ENCODE measurements around the gene FLG2.
"Not testable (repeated sequence)": the region's sequence is repeated elsewhere in the genome, so short reads cannot be mapped to it uniquely, and the experiment has no call there.

The FLG2 gene

GRCh38 chr1:152359906-152360305 lies at the start of gene FLG2:
Gene FLG2 (minus strand): TSS chr1:152360006. CDS start chr1:152358884, 1,122 bp downstream.
- FAIRE-seq: no peak

DNA sequence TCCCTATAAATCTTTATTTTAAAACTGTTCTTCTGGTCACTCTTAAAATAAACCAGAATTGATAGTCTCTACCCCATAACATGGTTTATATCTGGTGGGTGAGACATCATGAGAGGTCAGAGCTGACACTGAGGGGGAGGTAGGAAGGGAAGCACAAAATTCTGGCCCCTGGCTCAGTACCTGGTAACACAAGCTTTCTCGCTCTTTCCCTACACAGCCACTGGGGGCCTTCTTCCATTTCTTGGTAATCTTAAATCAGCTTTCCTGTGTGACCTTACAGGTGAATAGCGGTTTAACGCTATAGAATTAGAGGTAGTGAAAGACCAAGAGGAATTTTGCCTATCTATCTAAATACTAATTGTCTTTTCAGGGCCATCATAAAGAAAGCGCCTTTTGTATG lies 48.9 kb upstream of the FLG2 start:
- no peak for FAIRE-seq

GRCh38 chr1:152398812-152399698 lies 39.2 kb upstream of the FLG2 start:
- no peak for FAIRE-seq

DNA sequence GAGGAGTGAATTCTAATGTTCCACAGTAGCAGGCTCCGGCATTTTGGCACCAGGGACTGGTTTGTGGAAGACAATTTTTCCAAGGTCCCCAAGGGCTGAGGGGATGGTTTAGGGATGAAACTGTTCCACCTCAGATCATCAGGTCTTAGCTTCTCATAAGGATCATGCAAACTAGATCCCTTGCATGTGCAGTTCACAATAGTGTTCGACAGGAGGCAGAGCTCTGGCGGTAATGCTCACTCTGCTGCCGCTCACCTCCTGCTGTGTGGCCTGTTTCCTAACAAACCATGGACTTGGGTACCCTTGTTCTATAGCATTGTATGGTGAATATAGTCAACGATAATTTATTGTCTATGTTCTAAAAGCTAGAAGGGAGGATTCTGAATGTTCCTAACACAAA lies 37.7 kb upstream of the FLG2 start:
- no peak for FAIRE-seq

- FAIRE-seq: no peak
Observed at GRCh38 chr1:152394151-152394550, 34.3 kb upstream of the FLG2 start.

GRCh38 chr1:152392909-152393308 lies 33.1 kb upstream of the FLG2 start:
- no peak for FAIRE-seq

DNA sequence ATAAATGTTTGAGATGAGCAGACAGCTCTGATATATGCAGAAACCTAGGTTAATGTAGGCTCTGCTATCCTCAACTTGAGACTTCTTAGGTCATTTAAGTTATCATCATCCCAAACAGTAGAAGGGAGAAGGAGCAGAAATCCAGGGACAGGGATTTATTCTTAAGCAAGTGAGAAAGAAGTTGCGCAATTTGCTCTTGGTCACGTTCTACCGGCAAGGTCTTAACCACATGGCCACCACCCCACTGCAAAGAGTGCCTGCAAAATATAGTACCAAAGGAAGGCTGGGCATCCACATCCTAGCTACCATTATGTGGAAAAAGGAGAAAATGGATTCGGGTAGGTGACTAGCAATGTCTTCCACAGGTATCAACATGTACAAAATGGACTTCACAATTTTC lies 29.1 kb upstream of the FLG2 start:
- FAIRE-seq: no peak

GRCh38 chr1:152386940-152387339 lies 27.1 kb upstream of the FLG2 start:
- FAIRE-seq: no peak

- no peak for FAIRE-seq
Observed at GRCh38 chr1:152380932-152381331, 21.1 kb upstream of the FLG2 start.

DNA sequence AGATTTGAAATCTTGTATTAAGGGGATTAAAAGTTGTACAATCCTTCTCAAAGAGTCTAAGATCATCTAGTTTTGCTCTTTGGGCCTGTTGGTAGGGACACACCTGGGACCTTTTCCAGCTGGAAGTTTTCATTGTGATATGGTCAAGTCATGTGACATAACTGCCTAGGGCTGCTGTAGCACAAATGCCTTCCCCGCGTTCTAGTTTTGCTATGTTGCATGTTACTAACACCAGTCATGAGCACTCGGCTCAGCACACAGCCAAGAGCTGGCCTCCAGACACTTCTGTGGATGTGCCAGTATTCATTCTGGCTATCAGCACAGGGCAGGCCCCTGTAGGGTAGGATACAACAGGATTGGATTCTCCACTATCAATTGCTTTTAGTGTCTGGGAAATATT lies 14.6 kb upstream of the FLG2 start:
- FAIRE-seq: no peak

DNA sequence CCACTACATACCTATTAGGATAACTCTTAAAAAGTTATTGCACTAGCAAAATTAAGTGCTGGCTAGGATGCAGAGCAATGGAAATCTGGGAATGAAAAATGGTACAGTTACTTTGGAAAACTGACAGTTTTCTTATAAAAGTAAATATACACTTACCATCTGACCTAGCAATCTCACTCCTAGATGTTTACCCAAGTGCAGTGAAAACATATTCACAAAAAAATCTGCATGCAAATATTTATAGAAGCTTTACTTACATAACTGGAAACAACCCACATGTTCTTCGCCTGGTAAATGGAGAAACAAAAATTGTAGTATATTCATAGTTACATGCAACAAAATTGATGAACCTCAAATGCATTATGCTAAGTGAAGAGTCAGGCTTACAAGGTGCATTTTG lies 12.9 kb upstream of the FLG2 start:
- FAIRE-seq: no peak

DNA sequence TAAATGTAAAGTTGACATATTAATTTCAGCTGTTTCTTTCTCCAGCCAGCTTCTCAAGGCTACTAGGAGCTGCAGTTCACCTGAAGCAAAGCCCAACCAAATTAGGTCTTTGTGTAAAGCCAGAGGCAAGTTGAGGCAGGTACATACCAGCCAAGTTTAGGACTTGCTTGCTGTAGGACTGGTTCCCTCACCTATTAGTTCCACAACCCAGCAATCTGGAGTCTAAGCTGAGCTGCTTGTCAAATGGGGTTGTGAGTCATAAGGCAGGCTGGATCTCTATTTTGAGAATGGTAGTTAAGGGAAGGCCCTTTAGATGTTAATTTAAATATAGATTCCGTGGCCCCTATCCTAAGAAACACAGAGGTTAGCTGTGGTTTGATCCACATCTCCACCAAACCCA lies 7.6 kb upstream of the FLG2 start:
- FAIRE-seq: no peak

- no peak for FAIRE-seq
Observed at GRCh38 chr1:152356736-152357135, 3.1 kb downstream of the FLG2 start.

DNA sequence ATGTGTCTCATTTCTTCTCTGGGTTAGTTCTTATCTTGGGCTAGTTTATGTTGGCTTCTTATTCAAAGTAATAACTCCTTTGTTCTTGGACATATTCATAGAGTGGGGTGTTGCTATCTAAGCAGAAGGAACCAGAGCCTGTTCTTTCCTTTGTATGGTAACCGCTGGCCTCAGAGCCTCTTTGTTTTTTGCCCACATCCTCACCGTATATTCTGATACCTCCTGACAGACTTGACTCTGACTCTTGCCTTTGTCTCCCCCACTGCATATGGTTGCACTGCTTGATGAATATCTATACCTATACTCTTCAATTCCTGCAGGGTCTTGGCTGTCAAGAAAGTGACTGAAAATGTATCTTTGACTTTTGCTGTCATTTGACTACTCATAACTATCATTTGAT lies 10.2 kb downstream of the FLG2 start:
- FAIRE-seq: no peak

DNA sequence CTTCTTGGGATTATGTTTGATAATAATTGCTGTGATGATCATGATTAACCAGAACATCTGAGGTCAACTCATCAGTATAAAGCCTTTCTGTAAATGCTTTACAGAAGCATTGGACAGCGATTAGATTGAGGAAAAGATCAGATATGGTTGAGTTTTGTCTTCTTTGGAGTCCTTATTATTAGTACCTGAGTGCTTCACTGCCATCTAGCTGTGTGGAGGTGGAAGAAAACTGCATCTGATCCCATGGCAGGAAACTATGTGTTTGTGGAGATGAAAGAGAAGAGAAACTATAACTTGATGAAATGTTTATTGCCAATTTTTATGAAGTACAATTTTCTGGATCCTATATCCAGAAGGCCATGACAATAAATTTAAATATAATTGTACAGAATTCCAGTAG lies 11.4 kb downstream of the FLG2 start:
- no peak for FAIRE-seq

- no peak for FAIRE-seq
Observed at GRCh38 chr1:152347116-152347728, 12.6 kb downstream of the FLG2 start.

- no peak for FAIRE-seq
Observed at GRCh38 chr1:152344438-152344837, 15.4 kb downstream of the FLG2 start.

- FAIRE-seq: no peak
Observed at GRCh38 chr1:152343006-152343405, 16.8 kb downstream of the FLG2 start.

- FAIRE-seq: no peak
Observed at GRCh38 chr1:152335399-152335798, 24.4 kb downstream of the FLG2 start.

DNA sequence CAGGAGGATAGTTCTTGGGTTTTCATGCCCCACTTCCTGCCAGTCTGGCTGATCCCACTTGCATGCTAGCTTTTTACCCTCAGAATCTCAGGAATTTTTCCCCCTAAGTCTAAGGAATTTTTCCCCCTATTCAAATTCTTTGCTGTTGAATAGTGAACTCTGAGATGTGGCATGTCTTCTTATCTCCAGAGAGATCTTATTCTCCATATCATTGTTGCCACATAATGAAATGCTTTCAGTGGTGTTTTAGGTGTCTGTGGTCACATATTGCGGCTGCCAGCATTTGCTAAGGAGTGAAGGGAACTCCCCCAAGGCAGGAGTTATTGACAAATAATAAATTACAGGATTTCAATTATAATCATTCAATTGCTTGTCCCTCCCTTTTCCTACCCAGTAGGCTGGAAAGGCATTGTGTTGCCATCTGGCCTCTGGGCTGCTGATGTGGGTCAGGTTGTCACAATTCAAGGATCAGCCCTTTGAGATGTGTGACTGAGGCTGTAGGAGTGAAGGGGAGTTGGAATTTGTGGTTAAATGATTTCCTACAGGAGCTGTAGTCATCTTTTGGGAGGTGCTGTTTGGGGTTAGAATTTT lies 30.9 kb downstream of the FLG2 start:
- FAIRE-seq: no peak

DNA sequence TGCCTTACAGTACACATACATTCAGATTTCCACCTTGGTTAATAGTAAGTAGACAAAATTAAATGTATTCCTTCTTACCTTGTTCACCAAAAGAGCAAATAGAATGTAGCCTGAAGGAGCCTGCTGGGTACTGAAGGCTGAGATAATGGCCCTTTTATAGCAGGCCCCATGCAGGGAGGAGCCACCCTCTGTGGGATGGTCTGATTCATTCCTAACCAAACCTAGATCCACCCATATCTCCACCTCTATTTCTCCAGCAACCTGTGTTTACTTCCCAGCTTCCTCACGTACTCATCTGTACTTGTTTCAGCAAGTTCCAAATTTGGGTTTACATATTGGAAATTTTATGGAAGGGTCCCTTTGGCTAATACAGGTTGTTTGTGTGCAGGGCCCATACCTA lies 34.7 kb downstream of the FLG2 start, which contains the start of gene FLG:
Gene FLG (minus strand): TSS at position 129 of the 400 bp plus-strand sequence. CDS start 9,783 bp downstream, outside the sequence.
- FAIRE-seq: no peak

DNA sequence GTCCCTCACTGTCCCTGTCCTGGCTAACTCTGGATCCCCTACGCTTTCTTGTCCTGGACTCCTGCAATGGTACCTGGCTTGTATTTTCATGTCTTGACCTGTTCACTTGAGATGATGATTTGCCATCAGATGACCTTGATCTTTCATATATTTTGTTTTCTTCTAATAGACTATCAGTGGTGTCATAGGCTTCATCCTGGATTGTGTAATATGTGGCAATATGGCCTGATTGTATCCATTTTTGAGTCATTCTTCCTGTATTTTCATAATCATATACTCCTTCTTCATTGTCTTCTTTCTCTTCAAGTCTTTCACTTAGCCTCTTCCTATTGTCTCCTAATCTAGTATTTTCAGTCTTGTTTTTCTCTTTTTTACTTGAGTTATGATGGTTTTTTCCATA lies 45.8 kb downstream of the FLG2 start:
- no peak for FAIRE-seq

DNA sequence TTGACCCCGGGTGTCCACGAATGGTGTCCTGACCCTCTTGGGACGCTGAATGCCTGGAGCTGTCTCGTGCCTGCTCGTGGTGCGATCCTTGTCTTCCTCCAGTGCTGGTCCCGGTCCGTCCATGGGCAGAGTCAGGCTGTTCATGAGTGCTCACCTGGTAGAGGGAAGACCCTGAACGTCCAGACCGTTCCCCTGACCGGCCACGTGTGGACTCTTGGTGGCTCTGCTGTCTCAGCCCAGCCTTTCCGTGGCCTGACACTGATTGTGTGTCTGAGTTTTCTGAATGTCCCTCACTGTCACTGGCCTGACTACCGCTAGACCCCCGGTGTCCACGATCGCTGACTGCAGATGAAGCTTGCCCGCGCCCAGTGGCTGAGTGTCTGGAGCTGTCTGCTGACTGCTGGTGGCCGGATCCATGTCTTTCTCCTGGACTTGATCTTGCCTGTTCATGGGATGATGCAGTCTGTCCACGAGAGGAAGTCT lies 46.4 kb downstream of the FLG2 start:
- no peak for FAIRE-seq

DNA sequence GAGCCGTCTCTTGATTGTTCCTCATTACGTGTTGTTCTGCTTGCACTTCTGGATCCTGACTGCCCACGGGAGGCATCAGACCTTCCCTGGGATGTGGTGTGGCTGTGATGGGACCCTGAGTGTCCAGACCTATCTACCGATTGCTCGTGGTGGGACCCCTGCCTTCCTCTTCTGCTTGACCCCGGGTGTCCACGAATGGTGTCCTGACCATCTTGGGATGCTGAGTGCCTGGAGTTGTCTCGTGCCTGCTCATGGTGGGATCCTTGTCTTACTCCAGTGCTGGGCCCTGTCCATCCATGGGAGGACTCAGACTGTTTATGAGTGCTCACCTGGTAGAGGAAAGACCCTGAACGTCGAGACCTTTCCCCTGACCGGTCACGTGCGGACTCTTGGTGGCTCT lies 47.6 kb downstream of the FLG2 start:
- not testable (repeated sequence) for FAIRE-seq
